PC-3 (cell line): Measurements from ENCODE around the gene NEK8. TPM values are rescaled to one million over a fixed set of nuclear protein-coding genes. Genes with fewer than 3 reads are reported as not detected.

Source experiments
- ATAC-seq: fragments of 200-7000 bp; cut with Tn5 transposase; 2 replicates; pipeline ENCODE4 v1.9.1; 2020; ENCODE audit warnings: mild to moderate bottlenecking, moderate library complexity
- BruUV-seq: library from RNA; stranded (reverse); fragments of 400-500 nt; replicated peaks from 2 replicates; lab custom pipeline; 2021; lab: Mats Ljungman, UMichigan
- CTCF ChIA-PET: fragments of 300-600 bp; sonication (Branson Sonifier 250); formaldehyde crosslinking; loops from one replicate; lab custom pipeline; 2022; ENCODE audit warnings: antibody characterized with exemption; lab: Charles Lee
- POLR2A ChIA-PET: fragments of 300-600 bp; sonication (Branson Sonifier 250); formaldehyde crosslinking; loops from one replicate; lab custom pipeline; 2022; ENCODE audit warnings: antibody characterized with exemption; ENCODE audit not compliant: unreplicated experiment; lab: Charles Lee
- DNase-seq: peaks from one replicate; pipeline ENCODE4 v3.0.0-alpha.2; 2015
- H2AFZ ChIP-seq: fragments of 300-600 bp; sonication (generic); 2 replicates; pipeline ENCODE4 v1.6.0; 2016; ENCODE audit warnings: antibody characterized with exemption, low read length
- H3F3A ChIP-seq: fragments of 300-600 bp; sonication (generic); one replicate; pipeline ENCODE4 v1.6.0; 2017; ENCODE audit warnings: antibody characterized with exemption, low read length, control low read depth, mild to moderate bottlenecking; ENCODE audit not compliant: unreplicated experiment
- H3K27ac ChIP-seq: fragments of 300-600 bp; sonication (generic); 2 replicates; pipeline ENCODE4 v1.5.1; 2016; ENCODE audit warnings: mild to moderate bottlenecking, low read length
- H3K27me3 ChIP-seq: fragments of 300-600 bp; sonication (generic); 2 replicates; pipeline ENCODE4 v1.6.1; 2016; ENCODE audit warnings: low read length, mixed read lengths
- H3K36me3 ChIP-seq: fragments of 300-600 bp; sonication (generic); 2 replicates; pipeline ENCODE4 v1.6.1; 2016; ENCODE audit warnings: low read depth, mixed run types, low read length, mixed read lengths
- H3K4me1 ChIP-seq: fragments of 300-600 bp; sonication (generic); 2 replicates; pipeline ENCODE4 v1.5.1; 2016; ENCODE audit warnings: low read length; ENCODE audit not compliant: insufficient read depth
- H3K4me2 ChIP-seq: fragments of 300-600 bp; sonication (generic); 2 replicates; pipeline ENCODE4 v1.6.0; 2016; ENCODE audit warnings: low read length
- H3K4me3 ChIP-seq: fragments of 300-600 bp; sonication (generic); 2 replicates; pipeline ENCODE4 v1.5.1; 2016; ENCODE audit warnings: mild to moderate bottlenecking, low read length, mixed read lengths
- H3K79me2 ChIP-seq: fragments of 300-600 bp; sonication (generic); 2 replicates; pipeline ENCODE4 v1.6.1; 2017; ENCODE audit warnings: low read length, mixed read lengths
- H3K9ac ChIP-seq: fragments of 300-600 bp; sonication (generic); 2 replicates; pipeline ENCODE4 v1.6.0; 2016; ENCODE audit warnings: mild to moderate bottlenecking, low read length
- H3K9me2 ChIP-seq: fragments of 300-600 bp; sonication (generic); replicated peaks from 2 replicates; pipeline ENCODE4 v1.6.1; 2016; ENCODE audit warnings: mixed run types, low read length, mixed read lengths
- H3K9me3 ChIP-seq: fragments of 300-600 bp; sonication (generic); 2 replicates; pipeline ENCODE4 v1.6.1; 2016; ENCODE audit warnings: low read length, mixed read lengths
- H4K20me1 ChIP-seq: fragments of 300-600 bp; sonication (generic); 2 replicates; pipeline ENCODE4 v1.6.1; 2016; ENCODE audit warnings: low read length, mixed read lengths
- EZH2 ChIP-seq: fragments of 300-600 bp; sonication (generic); IDR thresholded peaks from one replicate; pipeline ENCODE4 v1.6.1; 2017; ENCODE audit warnings: antibody characterized with exemption, mild to moderate bottlenecking, low read length; ENCODE audit not compliant: unreplicated experiment
- EZH2phosphoT487 ChIP-seq: fragments of 300-600 bp; sonication (generic); IDR thresholded peaks from 2 replicates; pipeline ENCODE4 v1.6.1; 2018; ENCODE audit warnings: mild to moderate bottlenecking, antibody characterized with exemption, low read length, borderline replicate concordance
- intact Hi-C: fragments of 100-400 bp; cut with micrococcal nuclease; formaldehyde crosslinking; loops from 2 replicates; pipeline ENCODE4 v1.9.0; 2023
- total RNA-seq: library from RNA; depleted of rRNA; stranded (reverse); fragments of >200 nt; gene quantifications from 2 replicates; pipeline ENCODE4 v1.2.3, GENCODE V29; 2014
- TF ChIP-seq, protein P1 (sequence below): fragments of 300-600 bp; sonication (generic); conservative IDR thresholded peaks from 2 replicates; pipeline ENCODE4 v1.5.1; 2017; ENCODE audit warnings: antibody characterized with exemption, low read depth, mild to moderate bottlenecking, low read length

The NEK8 gene
- total RNA-seq, 1 experiment from 2014 or later = 2.4 TPM

- Histone ChIP-seq H3K27ac (no peak overlapping the region), H3K4me1 (no peaks in the 10 kb centered on the region), H4K20me1 (no peaks in the 10 kb centered on the region), H3K4me3 (no peak overlapping the region), H2AFZ (no peak overlapping the region), H3F3A (no peaks in the 10 kb centered on the region), H3K36me3 (peaks cover 11% of the 10 kb centered on the region), H3K9me2 (no peaks in the 10 kb centered on the region), H3K9me3 (no peaks in the 10 kb centered on the region), H3K4me2 (no peak overlapping the region), H3K79me2 (no peaks in the 10 kb centered on the region), H3K9ac (no peak overlapping the region), H3K27me3 (no peaks in the 10 kb centered on the region)
- TF ChIP-seq, protein P1, sequence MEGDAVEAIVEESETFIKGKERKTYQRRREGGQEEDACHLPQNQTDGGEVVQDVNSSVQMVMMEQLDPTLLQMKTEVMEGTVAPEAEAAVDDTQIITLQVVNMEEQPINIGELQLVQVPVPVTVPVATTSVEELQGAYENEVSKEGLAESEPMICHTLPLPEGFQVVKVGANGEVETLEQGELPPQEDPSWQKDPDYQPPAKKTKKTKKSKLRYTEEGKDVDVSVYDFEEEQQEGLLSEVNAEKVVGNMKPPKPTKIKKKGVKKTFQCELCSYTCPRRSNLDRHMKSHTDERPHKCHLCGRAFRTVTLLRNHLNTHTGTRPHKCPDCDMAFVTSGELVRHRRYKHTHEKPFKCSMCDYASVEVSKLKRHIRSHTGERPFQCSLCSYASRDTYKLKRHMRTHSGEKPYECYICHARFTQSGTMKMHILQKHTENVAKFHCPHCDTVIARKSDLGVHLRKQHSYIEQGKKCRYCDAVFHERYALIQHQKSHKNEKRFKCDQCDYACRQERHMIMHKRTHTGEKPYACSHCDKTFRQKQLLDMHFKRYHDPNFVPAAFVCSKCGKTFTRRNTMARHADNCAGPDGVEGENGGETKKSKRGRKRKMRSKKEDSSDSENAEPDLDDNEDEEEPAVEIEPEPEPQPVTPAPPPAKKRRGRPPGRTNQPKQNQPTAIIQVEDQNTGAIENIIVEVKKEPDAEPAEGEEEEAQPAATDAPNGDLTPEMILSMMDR = no peak
- TF ChIP-seq EZH2phosphoT487 = no peak
- no peak for TF ChIP-seq EZH2
- intact Hi-C loops = no loop called here
- ChIA-PET POLR2A (no interaction called here), CTCF (no interaction called here)
- BruUV-seq = no TSS peak
- ATAC-seq (no peak), DNase-seq (no peak)
Observed at GRCh38 chr17:28703552-28704218, 24.9 kb upstream of the NEK8 start.

GRCh38 chr17:28704219-28704858 is 24.2 kb upstream of the NEK8 start:
- Histone ChIP-seq H3K9me2 (no peaks in the 10 kb centered on the region), H3K27me3 (no peaks in the 10 kb centered on the region), H3K4me3 (no peak overlapping the region), H3K9ac (no peak overlapping the region), H2AFZ (no peak overlapping the region), H3K36me3 (peaks cover 6% of the 10 kb centered on the region), H3K4me1 (no peaks in the 10 kb centered on the region), H4K20me1 (no peaks in the 10 kb centered on the region), H3F3A (no peaks in the 10 kb centered on the region), H3K9me3 (no peaks in the 10 kb centered on the region), H3K27ac (no peak overlapping the region), H3K79me2 (no peaks in the 10 kb centered on the region), H3K4me2 (no peak overlapping the region)
- CTCF ChIA-PET = no interaction called here
- no TSS peak for BruUV-seq
- POLR2A ChIA-PET = no interaction called here
- TF ChIP-seq EZH2phosphoT487 = no peak
- TF ChIP-seq, protein P1 = no peak
- TF ChIP-seq EZH2 = no peak
- DNase-seq (no peak), ATAC-seq (no peak)
- intact Hi-C loops = no loop called here

DNA sequence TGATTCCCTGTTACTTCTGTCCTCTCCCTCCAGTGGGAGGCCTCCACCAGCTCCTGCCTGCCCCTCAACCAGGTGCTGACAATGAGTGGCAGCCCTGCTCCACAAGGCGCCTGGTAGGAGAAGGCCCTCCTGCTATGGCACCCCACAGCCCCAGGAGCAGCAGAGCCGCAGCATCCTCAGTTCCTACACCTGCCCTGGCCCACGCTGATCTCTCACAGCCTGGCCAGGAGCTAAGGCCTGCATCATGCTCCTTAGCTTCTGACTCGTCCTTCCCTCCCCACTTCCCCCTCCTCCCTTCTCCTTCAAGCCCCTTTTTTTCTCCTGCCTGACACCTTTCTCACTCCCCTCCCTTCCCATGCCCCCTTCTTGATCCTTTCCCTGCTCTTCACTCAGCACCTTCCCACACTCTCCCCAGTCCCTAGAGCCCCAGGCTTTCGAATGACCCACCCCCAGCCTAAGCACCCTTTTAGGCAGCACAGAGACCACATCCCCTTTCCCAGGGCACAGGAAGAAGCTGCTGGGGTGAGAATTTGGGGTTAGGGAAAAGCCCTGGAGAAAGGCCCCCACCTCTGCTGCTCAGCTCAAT is 23.4 kb upstream of the NEK8 start:
- Histone ChIP-seq H3K9ac (no peak overlapping the region), H3K4me3 (no peak overlapping the region), H3K4me2 (no peak overlapping the region), H3K4me1 (no peaks in the 10 kb centered on the region), H3K36me3 (no peaks in the 10 kb centered on the region; the same call in 1 of the 2 replicates), H3K9me2 (no peaks in the 10 kb centered on the region), H3K27me3 (no peaks in the 10 kb centered on the region), H3F3A (no peaks in the 10 kb centered on the region), H4K20me1 (no peaks in the 10 kb centered on the region), H3K79me2 (no peaks in the 10 kb centered on the region), H2AFZ (no peak overlapping the region), H3K9me3 (no peaks in the 10 kb centered on the region), H3K27ac (no peak overlapping the region)
- intact Hi-C loops = no loop called here
- ChIA-PET CTCF (no interaction called here), POLR2A (no interaction called here)
- no peak for ATAC-seq
- DNase-seq = no peak
- no peak for TF ChIP-seq EZH2phosphoT487
- TF ChIP-seq, protein P1 = no peak
- TF ChIP-seq EZH2 = no peak
- no TSS peak for BruUV-seq
